GM18858 (cell line): Measurements from ENCODE around the gene MARCHF10.
"Not testable (repeated sequence)": the region's sequence is repeated elsewhere in the genome, so short reads cannot be mapped to it uniquely, and the experiment has no call there.

Source experiments
- ATAC-seq: cut with Tn5 transposase; IDR thresholded peaks from one replicate; pipeline ENCODE4 v1.9.1; 2021; ENCODE audit not compliant: unreplicated experiment

MARCHF10 gene

DNA sequence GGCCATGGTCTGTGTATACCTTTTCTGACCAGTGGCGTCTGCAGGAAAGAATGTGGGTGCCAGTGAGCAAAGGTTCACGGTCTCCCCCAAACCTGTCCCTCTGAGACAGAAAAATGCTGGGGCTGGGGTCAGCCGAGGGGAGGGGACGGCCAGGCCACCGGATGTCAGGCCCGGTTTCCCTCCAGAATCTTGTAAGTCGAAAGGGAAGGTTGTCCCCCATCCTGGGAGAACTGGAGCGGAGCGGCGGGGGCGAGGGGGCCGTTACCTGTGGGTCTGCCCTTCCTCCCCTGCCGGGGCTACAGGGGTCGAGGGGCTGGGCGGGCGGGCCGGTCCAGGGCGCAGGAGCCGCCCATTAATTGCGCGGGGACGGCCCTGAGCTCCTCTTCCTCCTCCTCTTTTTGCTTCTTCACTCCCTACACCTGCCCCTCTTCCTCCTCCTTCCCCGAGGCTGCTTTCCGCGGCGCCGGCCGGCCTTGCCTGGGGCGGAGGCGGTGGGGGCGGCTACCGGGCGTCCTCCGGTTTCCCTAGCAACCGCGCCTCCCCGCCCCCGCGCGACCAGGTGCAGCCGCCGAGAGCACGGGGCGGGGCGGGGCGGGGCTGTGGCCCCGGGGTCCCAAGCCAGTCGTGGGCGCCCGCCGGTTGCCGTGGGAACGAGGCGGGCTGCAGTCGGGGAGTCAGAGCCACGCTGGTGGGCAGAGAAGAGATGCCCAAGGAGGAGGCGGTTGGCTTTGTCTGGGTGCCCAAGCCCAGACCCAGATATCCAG lies at the start of gene MARCHF10:
Gene MARCHF10 (minus strand): TSS at position 503 of the 764 bp plus-strand sequence. CDS start 6,579 bp downstream, outside the sequence.
- no peak for ATAC-seq

DNA sequence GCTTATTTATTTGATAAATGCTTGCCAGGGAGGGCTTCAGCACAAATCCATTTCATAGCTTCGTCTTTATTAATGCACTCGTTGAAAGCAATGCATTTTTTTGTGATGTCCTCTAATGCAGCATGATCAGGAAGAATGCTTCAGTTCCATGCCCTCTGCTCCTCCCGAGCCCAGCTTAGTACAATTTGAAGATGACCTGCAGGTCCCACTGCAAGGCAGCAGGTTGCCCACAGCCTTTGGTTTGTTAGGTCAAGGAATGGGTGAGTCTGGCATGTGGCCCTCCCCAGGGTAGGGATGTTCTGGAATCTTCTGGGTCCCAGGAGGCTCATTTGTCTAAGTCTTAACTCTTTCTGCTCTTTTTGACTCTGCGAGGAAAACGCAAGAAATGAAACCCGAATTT lies 49.4 kb upstream of the MARCHF10 start:
- ATAC-seq: no peak

DNA sequence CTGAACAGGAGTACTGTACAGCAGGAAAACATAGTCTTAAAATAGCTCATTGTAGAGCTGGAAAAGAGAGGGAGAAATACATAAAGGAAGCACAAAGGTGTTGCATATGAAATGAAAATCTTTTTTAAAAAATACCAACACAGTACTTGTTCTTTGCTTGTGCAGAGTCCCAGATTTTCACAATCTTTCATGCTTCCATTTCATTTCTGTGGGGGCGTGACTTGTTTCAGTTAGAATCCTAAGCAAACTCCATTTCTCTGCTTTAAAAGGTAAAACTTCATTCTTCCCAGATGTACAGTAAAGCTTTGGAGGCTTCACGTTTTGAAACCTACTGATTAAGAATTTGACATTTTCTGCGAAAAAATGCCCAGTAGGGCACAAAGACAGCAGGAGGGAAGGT lies 48.5 kb upstream of the MARCHF10 start:
- no peak for ATAC-seq

DNA sequence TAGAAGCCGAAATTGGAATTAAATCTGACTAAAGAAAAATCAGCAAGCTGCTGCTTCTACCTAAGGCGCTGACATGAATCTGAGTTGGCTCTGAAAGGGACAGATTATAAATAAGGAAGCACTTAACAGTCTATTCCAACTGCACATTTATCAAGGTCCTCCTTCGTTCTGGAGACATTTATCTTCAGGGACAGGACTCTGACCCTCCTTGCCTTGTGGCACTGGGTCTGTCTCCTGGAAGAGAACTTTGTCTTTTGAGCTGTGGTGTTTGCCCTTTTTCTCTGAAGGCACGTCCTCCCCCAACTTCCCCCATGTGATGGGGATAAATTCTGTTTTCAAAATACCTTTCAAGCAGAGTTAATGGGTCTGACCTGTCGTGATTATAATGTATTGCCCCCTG lies 47.0 kb upstream of the MARCHF10 start:
- no peak for ATAC-seq

DNA sequence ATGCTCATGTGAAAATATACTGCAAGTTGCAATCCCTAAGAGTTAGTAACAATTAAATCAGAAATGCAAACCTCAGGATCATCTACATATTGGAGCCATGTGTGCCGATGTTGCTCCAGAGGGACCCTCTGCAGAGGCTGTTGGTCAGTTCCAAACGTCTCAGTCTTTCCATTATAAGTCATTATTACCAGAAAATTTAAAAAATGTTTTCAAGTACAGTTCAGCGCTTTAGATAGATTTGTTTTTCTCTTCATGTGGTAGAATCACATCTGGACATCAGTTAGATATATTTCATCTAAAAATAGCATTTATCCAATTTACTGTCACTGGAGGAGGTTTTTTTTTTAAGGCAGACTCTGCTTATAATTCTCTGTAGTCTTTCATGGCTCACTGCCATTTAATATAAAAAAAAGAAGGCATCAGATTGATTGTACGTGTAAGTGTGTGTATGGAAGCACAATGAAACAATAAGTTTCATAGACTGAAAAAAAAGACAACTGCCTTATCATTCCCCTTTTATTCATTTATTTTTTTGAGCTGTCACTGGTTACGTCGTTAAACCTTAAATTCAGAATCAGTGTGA lies 46.1 kb upstream of the MARCHF10 start:
- ATAC-seq: no peak

GRCh38 chr17:62852195-62852594 lies 44.1 kb upstream of the MARCHF10 start:
- ATAC-seq: no peak

DNA sequence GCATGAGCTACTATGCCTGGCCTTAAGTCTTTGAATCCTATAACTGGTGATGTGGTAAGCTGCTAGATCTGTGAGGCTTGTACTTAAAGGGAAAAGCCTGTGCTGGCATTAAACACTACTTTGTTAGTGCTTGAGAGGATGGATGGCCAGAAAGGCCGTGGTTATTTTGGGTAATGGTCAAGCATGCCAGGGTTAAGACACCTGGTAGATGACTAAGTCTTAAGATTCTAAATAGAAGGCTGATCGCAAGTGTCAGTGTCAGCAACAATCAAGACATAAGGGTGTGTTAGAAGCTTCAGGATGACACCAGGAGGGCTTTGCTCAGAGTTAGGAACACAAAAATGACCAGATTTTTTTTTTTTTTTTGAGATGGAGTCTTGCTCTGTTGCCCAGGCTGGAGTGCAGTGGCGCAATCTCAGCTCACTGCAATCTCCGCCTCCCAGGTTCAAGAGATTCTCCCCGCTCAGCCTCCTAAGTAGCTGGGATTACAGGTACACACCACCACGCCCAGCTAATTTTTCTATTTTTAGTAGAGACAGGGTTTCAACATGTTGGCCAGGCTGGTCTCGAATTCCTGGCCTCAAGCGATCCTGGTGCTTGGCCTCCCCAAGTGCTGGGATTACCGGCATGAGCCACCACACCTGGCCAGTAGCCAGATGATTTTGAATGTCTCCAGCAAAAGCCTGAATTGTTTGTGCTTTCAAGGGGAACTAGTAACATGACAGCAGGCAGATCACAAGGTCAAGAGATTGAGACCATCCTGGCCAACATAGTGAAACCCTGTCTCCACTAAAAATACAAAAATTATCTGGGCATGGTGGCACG lies 41.7 kb upstream of the MARCHF10 start:
- ATAC-seq: not testable (repeated sequence)

DNA sequence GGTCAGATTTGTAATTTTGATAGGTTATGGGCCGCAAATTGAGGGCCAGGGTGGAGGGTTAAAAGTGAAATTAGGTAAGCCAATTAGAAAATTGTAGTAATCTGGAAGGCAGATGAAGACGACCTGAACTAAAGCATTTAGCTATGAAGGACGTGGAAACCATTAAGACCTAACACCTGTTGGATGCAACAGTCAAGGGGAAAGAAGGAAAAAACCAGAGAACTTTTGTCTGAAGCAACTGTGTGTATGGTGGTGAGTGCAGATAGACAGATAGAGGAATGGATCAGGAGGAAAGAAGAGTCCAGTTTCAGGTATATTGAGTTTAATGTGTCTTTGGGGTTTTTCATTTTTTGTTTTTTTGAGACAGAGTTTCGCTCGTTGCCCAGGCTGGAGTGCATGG lies 40.2 kb upstream of the MARCHF10 start:
- ATAC-seq: no peak

GRCh38 chr17:62847426-62847825 lies 39.3 kb upstream of the MARCHF10 start:
- no peak for ATAC-seq

DNA sequence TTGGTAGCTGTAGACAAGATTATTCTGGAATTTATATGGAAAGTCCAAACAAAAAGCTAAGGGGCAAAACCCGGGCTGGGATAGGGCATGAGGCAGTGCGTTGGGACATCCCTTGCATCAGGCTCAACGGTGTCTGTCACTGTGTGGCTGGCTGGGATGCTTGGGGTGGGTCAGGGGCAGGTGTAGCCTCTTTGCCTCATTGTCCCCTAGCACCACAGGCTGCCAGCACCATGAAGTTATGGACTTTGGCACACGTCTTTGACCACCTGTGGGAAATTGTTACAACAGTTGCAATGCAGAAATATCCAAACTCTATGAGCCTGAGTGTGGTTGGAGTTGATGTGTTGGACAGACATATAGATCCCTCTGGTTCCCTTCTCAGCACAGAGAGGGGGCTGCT lies 32.8 kb upstream of the MARCHF10 start:
- no peak for ATAC-seq

DNA sequence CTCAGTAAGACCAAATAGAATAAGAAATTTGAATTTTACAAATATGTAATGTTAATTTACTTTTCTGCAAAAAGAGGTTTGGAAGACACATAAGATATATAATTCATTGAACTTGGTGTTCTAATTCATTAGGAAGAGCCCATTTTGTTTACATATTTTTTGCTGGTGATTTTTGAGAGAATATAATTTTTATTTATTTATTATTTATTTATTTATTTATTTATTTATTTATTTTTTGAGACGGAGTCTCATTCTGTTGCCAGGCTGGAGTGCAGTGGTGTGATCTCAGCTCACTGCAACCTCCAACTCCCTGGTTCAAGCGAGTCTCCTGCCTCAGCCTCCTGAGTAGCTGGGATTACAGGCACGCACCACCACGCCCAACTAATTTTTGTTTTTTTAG lies 25.7 kb upstream of the MARCHF10 start:
- not testable (repeated sequence) for ATAC-seq

- no peak for ATAC-seq
These were observed 24.3 kb upstream of the MARCHF10 start for GRCh38 chr17:62832405-62832804.

- ATAC-seq: not testable (repeated sequence)
These were observed 23.0 kb upstream of the MARCHF10 start for GRCh38 chr17:62831066-62831465.

DNA sequence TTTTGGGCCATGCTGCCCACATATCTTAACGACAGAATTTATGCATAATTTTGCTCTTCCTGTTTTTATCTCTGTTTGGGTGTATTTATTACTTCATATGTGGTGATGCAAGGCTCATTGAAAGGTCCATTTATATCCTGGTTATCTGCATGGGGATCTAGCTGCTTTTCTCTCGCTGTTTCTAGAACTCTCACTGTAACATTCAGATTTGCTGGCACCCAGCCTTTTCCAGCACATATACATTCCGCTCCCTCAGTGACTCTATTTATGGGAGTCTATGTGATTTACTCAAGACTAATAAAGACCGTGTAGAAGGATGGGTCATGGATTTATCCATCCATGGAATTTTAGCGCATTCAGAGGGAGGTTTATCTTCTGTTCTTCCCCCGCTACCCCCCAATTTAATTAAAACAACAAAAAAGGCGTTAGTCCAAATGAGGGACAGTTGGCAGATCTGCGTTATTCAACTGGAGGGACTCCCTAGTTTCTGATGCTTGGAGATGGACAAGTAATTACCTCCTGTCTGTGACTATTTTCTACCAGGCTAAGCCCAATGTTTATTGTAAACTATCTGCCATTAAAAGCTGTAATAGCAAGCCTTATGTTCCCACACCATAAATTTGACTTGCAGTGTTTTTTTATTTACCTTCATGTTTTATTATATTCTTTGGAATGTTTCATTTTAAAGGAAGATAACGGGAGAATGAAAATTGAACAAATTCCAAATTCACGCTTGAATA lies 19.8 kb upstream of the MARCHF10 start:
- ATAC-seq: no peak

- ATAC-seq: no peak
These were observed 18.8 kb upstream of the MARCHF10 start for GRCh38 chr17:62826956-62827355.

- ATAC-seq: no peak
These were observed 17.1 kb upstream of the MARCHF10 start for GRCh38 chr17:62825182-62825581.

DNA sequence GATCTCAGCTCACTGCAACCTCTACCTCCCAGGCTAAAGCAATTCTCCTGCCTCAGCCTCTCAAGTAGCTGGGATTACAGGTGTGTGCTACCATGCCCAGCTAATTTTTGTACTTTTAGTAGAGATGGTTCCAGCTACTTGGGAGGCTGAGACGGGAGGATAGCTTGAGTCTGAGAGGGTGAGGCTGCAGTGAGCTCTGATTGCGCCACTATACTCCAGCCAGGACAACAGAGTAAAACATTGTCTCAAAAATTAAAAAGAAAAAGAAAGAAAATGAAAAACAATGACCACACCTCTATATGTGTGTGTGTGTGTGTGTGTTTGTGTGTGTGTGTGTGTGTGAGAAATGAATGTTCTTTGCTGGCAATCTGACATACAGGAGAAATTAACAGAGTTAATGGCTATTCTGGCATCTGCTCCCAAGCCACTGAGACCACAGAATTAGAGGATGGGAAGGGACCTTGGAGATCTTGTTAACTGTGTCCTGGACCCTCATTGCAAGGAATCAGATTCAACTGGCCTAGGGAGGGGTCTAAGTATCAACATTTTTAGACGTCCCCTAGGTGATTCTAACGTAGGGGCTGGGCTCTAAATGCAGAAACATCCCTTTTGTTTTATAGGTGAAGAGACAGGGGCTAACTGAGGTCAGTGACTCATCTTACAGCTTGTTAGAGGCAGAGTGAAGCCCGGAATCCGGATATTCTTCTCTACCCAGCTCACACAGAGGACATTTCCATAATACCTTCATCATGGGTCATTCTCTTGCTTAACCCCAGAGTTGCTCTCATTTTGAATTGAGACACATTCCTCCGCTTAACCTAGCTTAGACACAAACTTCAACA lies 16.4 kb upstream of the MARCHF10 start:
- ATAC-seq: no peak

DNA sequence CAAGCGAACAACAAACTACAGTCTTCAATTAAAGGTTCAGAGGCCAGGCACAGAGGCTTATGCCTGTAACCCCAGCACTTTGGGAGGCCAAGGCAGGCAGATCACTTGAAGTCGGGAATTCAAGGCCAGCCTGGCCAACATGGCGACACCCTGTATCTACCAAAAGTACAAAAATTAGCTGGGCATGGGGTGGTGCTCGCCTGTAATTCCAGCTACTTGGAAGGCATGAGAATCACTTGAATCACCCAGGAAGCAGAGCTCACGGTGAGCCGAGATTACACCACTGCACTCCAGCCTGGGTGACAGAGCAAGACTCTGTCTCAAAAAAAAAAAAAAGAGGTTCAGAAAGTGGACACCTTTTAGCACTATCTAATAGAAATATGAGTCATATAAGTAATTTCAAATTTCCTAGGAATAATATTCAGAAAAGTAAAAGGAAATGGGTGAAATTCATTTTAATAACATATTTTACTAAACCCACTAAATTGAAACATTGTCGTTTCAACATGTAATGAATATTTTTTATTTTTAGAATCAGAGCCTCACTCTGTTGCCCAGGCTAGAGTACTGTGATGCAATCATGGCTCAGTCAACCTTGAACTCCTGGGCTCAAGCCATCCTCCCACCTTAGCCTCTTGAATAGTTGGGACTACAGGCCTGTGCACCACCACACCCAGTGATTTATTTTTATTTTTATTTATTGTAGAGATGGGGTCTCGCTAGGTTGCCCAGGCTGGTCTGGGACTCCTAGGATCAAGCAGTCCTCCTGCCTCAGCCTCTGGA lies 15.2 kb upstream of the MARCHF10 start:
- ATAC-seq: no peak

- no peak for ATAC-seq
These were observed 14.2 kb upstream of the MARCHF10 start for GRCh38 chr17:62822080-62822904.
